Measurements from ENCODE around the gene NME8.
A peak's percentile ranks its signal among the peaks of the same experiment; 100 is the strongest.

The NME8 gene

GRCh38 chr7:37916673-37917660 lies 68.6 kb downstream of the NME8 start, which contains the start of gene SFRP4:
SFRP4 (minus strand) TSS chr7:37916817; CDS start chr7:37916537, 280 bp downstream.
- no peaks in the 10 kb centered on the region for H3K9me3 ChIP-seq (ENCODE audit: control insufficient read depth, low read length)
- no peaks in the 10 kb centered on the region for H3K27me3 ChIP-seq (ENCODE audit: control insufficient read depth, insufficient read depth, low read length)
- peak within 1 kb of the TSS; percentile 78 for H2AFZ ChIP-seq
- H3K79me2 ChIP-seq = no peaks in the 10 kb centered on the region
- no peak within 1 kb of the TSS for H3K9ac ChIP-seq
- TF ChIP-seq, protein P1, sequence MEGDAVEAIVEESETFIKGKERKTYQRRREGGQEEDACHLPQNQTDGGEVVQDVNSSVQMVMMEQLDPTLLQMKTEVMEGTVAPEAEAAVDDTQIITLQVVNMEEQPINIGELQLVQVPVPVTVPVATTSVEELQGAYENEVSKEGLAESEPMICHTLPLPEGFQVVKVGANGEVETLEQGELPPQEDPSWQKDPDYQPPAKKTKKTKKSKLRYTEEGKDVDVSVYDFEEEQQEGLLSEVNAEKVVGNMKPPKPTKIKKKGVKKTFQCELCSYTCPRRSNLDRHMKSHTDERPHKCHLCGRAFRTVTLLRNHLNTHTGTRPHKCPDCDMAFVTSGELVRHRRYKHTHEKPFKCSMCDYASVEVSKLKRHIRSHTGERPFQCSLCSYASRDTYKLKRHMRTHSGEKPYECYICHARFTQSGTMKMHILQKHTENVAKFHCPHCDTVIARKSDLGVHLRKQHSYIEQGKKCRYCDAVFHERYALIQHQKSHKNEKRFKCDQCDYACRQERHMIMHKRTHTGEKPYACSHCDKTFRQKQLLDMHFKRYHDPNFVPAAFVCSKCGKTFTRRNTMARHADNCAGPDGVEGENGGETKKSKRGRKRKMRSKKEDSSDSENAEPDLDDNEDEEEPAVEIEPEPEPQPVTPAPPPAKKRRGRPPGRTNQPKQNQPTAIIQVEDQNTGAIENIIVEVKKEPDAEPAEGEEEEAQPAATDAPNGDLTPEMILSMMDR (IDR thresholded peaks at IDR 0.05) = peak; percentile 58
- no peaks in the 10 kb centered on the region for H3K4me1 ChIP-seq
- peak within 1 kb of the TSS; percentile 52 for H3K4me2 ChIP-seq (ENCODE audit: low read length)
- H3K4me3 ChIP-seq (ENCODE audit: low read depth, low read length) = peak within 1 kb of the TSS; percentile 38
- no peaks in the 10 kb centered on the region for H3K36me3 ChIP-seq (ENCODE audit: control insufficient read depth, insufficient read depth, low read length)
- H3K27ac ChIP-seq = no peak within 1 kb of the TSS

- no peaks in the 10 kb centered on the region for H3K9me3 ChIP-seq (ENCODE audit: control insufficient read depth, low read length)
- no peaks in the 10 kb centered on the region for H3K4me1 ChIP-seq
- TF ChIP-seq, protein P1 (IDR thresholded peaks at IDR 0.05) = no peak
- no peaks in the 10 kb centered on the region for H3K36me3 ChIP-seq (ENCODE audit: control insufficient read depth, insufficient read depth, low read length)
- H3K4me2 ChIP-seq (ENCODE audit: low read length) = no peak overlapping the region
- no peaks in the 10 kb centered on the region for H3K79me2 ChIP-seq
- no peak overlapping the region for H3K27ac ChIP-seq
- no peak overlapping the region for H3K9ac ChIP-seq
- no peak overlapping the region for H2AFZ ChIP-seq
- no peak overlapping the region for H3K4me3 ChIP-seq (ENCODE audit: low read depth, low read length)
- no peaks in the 10 kb centered on the region for H3K27me3 ChIP-seq (ENCODE audit: control insufficient read depth, insufficient read depth, low read length)
Measured at GRCh38 chr7:37918526-37918925, 70.1 kb downstream of the NME8 start.

DNA sequence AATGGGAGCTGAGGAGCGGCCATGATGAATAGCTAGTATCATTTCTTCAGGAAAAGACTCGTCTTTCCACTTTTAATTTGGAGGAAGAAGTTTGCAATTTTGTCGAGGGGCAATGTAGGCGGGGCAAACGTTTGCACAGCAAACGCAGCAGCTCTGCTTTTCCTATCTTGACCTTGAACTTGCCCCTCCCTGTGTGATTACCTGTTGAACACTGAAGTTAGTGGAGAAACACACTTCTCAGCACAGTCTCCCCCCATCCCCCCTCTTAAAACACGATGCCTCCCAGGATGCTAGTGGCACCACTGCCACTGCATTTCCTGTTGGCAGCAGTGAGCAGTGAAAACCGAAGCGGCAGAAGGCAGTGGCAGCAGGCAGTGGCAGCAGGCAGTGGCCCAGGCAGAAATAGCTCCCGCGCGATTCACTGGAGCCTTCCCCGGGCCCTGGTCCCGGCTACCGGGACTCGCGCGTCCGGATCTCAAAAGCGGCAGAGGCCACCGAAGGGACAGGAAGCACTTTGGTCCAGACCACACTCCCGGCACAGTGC lies 72.0 kb downstream of the NME8 start, which contains the start of gene EPDR1:
Gene EPDR1, plus strand, starts transcription at position 336 of the 544 bp plus-strand sequence. CDS start 300 bp downstream, outside the sequence.
- Histone ChIP-seq H3K9ac (peak within 1 kb of the TSS; percentile 19), H3K9me3 (ENCODE audit: control insufficient read depth, low read length) (no peaks in the 10 kb centered on the region), H3K79me2 (no peaks in the 10 kb centered on the region), H3K27ac (peak within 1 kb of the TSS; percentile 69), H3K36me3 (ENCODE audit: control insufficient read depth, insufficient read depth, low read length) (no peaks in the 10 kb centered on the region), H3K4me1 (no peaks in the 10 kb centered on the region), H3K4me2 (ENCODE audit: low read length) (peak within 1 kb of the TSS; percentile 84), H3K27me3 (ENCODE audit: control insufficient read depth, insufficient read depth, low read length) (no peaks in the 10 kb centered on the region), H3K4me3 (ENCODE audit: low read depth, low read length) (peak within 1 kb of the TSS; percentile 41), H2AFZ (peak within 1 kb of the TSS; percentile 95)
- TF ChIP-seq, protein P1 (IDR thresholded peaks at IDR 0.05) = peak; percentile 30

GRCh38 chr7:37920849-37921805 lies 72.7 kb downstream of the NME8 start:
- Histone ChIP-seq H3K4me1 (no peaks in the 10 kb centered on the region), H2AFZ (peak overlapping the region; percentile 95), H3K27me3 (ENCODE audit: control insufficient read depth, insufficient read depth, low read length) (no peaks in the 10 kb centered on the region), H3K9ac (peak overlapping the region; percentile 19), H3K4me2 (ENCODE audit: low read length) (peak overlapping the region; percentile 84), H3K79me2 (no peaks in the 10 kb centered on the region), H3K4me3 (ENCODE audit: low read depth, low read length) (peak overlapping the region; percentile 41), H3K9me3 (ENCODE audit: control insufficient read depth, low read length) (no peaks in the 10 kb centered on the region), H3K36me3 (ENCODE audit: control insufficient read depth, insufficient read depth, low read length) (no peaks in the 10 kb centered on the region), H3K27ac (peak overlapping the region; percentile 69)
- TF ChIP-seq, protein P1 (IDR thresholded peaks at IDR 0.05) = no peak

All from parathyroid adenoma (tissue), 2 donors.